ENCODE results near the gene UGGT2.

DNA sequence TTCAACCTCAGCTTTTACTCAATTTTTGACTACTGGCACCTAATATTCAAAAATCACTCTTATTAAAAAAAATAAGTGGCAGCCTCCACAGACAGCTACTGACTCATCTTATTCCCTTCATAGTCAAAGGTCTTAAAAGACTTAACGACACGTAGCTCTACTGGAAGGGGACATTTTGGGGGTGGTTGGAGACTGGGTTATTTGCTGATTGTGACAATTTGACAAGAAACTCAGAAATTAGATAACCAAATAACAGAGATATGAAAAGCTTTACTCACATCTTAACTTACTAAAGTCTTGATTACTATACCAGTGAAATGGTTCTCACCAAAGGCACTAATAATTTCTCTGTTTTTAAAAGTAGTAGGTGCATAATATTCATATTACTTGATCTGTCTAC lies 25.7 kb downstream of the UGGT2 start:
- TF ChIP-seq POLR2A (IDR thresholded peaks at IDR 0.05; ENCODE audit: low read length) (no peak), GATA1 (IDR thresholded peaks at IDR 0.05; ENCODE audit: low read depth, low read length) (no peak)

Data from erythroblast (primary cell).